ENCODE measurements around the gene SH3GLB2. TPM values are rescaled to one million over a fixed set of nuclear protein-coding genes. Genes with fewer than 3 reads are reported as not detected.
"Not testable (repeated sequence)": the region's sequence is repeated elsewhere in the genome, so short reads cannot be mapped to it uniquely, and the experiment has no call there.

SH3GLB2 gene
- total RNA-seq, 1 donor from 2014 or later, result 57.8 TPM

DNA sequence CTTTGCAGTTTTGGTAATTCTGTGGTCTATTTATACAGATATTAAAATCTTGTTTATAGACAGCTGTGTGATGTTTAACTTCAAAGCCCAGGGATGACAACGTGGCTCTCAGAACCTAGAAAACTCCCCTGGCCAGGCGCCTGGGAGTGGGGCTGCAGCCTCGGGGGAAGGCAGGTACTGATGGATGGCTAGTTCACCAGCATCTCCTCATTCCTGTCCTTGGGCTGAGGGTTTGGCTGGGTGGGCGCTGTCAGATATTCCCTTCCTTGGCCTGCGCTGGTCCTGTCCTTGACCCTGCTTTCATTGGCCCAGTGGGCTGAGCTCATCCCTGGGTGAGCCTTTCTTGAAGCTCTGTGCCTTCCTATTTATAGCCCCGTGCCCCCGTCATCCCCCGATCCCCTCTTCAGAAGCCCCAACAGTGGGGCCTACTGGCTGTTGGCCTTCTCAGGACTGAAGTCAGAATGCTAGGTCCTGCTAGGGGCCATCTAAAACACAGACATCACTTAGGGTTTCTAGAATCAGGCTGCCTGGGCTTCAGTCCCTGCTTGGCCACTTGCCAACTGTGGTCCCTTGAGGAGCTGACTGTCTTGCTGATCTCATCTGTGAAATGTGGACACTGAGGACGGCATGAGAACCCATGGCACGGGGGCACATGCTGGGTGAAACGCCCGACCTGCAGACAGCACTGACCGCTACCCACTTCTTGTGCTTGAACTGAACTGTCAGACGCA, 20.9 kb downstream of the SH3GLB2 start:
- Mint-ChIP-seq H3K9me3 (ENCODE audit: low read depth) (no peaks in the 10 kb centered on the region), H3K27me3 (ENCODE audit: low read depth) (no peaks in the 10 kb centered on the region), H3K4me1 (ENCODE audit: low read depth) (peaks cover 10% of the 10 kb centered on the region), H3K4me3 (ENCODE audit: unreplicated experiment) (no peak overlapping the region), H3K36me3 (ENCODE audit: low read depth) (peaks cover 18% of the 10 kb centered on the region), H3K27ac (ENCODE audit: unreplicated experiment) (peak overlapping the region; percentile 32)
- TF ChIP-seq, protein P1, sequence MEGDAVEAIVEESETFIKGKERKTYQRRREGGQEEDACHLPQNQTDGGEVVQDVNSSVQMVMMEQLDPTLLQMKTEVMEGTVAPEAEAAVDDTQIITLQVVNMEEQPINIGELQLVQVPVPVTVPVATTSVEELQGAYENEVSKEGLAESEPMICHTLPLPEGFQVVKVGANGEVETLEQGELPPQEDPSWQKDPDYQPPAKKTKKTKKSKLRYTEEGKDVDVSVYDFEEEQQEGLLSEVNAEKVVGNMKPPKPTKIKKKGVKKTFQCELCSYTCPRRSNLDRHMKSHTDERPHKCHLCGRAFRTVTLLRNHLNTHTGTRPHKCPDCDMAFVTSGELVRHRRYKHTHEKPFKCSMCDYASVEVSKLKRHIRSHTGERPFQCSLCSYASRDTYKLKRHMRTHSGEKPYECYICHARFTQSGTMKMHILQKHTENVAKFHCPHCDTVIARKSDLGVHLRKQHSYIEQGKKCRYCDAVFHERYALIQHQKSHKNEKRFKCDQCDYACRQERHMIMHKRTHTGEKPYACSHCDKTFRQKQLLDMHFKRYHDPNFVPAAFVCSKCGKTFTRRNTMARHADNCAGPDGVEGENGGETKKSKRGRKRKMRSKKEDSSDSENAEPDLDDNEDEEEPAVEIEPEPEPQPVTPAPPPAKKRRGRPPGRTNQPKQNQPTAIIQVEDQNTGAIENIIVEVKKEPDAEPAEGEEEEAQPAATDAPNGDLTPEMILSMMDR (IDR thresholded peaks at IDR 0.05), result peak; percentile 57
- DNase-seq (ENCODE audit: low spot score), result no peak

DNA sequence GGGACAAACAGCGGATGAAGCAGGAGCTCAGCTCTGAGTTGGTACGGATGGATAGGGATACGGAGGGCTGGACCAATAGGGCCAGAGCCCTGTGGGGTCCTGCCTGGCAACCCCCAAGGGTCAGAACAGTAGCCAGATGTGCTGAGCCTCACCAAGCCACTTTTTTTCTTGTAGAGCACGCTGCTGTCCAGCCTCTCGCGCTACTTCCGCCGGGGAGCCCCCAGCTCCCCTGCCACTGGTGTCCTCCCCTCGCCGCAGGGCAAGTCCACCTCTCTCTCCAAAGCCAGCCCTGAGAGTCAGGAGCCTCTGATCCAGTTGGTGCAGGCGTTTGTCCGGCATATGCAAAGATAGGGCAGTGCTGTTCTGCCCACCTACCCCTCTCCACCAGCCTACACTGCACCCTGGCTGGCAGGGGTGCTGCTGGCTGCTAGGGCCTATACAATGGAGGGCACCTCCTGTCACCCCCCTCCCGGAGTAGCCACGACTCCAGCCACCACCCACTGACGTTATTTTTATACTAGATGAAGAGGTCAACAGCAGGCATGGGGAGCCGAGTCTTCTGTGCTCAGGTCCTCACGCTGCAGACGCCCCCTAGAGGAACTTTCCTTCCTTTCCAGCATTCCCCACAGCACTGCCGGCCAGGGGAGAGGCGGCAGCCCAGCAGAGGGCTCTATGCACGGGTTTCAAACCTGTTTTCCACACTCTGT, 21.6 kb downstream of the SH3GLB2 start:
- DNase-seq (ENCODE audit: low spot score), result no peak
- Mint-ChIP-seq H3K27me3 (ENCODE audit: low read depth) (no peaks in the 10 kb centered on the region), H3K36me3 (ENCODE audit: low read depth) (peaks cover 22% of the 10 kb centered on the region), H3K9me3 (ENCODE audit: low read depth) (no peaks in the 10 kb centered on the region), H3K4me3 (ENCODE audit: unreplicated experiment) (no peak overlapping the region), H3K27ac (ENCODE audit: unreplicated experiment) (peak overlapping the region; percentile 36), H3K4me1 (ENCODE audit: low read depth) (peaks cover 10% of the 10 kb centered on the region)
- TF ChIP-seq, protein P1 (IDR thresholded peaks at IDR 0.05), result peak; percentile 95

DNA sequence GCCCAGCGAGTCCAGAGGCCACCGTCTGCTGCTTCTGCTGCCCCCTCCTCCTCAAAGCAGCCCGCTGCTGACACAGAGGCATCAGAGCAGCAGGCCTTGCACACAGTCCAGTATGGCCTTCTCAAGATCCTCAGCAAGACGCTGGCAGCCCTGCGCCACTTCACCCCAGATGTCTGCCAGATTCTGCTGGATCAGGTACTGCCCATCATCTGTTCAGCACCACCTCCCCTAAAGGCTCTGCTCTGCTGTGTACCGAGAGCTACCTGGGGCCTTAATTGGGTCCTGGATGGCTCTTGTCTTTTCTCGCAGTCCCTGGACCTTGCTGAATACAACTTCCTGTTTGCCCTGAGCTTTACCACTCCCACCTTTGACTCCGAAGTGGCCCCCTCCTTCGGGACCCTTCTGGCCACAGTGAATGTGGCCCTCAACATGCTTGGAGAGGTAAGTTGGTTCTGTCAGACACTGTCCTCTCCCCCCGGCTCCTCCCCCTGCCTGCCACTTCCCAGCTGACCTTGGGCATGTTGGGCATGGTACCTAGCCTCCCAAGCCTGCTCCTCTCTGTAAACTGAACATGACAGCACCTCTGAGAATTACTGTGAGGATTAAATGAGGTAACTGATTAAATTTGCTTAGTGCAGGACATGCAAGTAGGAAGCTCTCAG, 22.7 kb downstream of the SH3GLB2 start:
- TF ChIP-seq, protein P1 (IDR thresholded peaks at IDR 0.05), result no peak
- H3K36me3 Mint-ChIP-seq (ENCODE audit: low read depth), result peaks cover 28% of the 10 kb centered on the region
- H3K9me3 Mint-ChIP-seq (ENCODE audit: low read depth), result no peaks in the 10 kb centered on the region
- no peak overlapping the region for H3K27ac Mint-ChIP-seq (ENCODE audit: unreplicated experiment)
- no peaks in the 10 kb centered on the region for H3K27me3 Mint-ChIP-seq (ENCODE audit: low read depth)
- H3K4me3 Mint-ChIP-seq (ENCODE audit: unreplicated experiment), result no peak overlapping the region
- no peak for DNase-seq (ENCODE audit: low spot score)
- H3K4me1 Mint-ChIP-seq (ENCODE audit: low read depth), result peaks cover 10% of the 10 kb centered on the region

DNA sequence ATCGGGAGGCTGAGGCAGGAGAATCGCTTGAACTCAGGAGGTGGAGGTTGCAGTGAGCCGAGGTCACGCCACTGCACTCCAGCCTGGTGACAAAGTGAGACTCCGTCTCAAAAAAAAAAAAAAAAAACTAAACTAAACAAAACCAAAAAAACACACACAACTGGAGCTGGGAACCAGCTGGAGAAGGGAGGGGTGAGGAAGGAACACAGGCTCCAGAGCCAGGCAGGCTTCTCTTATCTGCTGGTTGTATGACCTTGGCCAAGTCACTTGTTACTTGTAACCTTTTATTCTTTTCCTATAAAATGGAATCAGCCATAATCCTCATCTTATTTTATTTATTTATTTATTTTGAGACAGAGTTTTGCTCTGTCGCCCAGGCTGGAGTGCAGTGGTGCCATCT, 24.0 kb downstream of the SH3GLB2 start:
- not testable (repeated sequence) for H3K9me3 Mint-ChIP-seq (ENCODE audit: low read depth); H3K27ac Mint-ChIP-seq (ENCODE audit: unreplicated experiment); H3K27me3 Mint-ChIP-seq (ENCODE audit: low read depth); H3K4me1 Mint-ChIP-seq (ENCODE audit: low read depth); H3K4me3 Mint-ChIP-seq (ENCODE audit: unreplicated experiment); DNase-seq (ENCODE audit: low spot score)
- peaks cover 31% of the 10 kb centered on the region for H3K36me3 Mint-ChIP-seq (ENCODE audit: low read depth)

DNA sequence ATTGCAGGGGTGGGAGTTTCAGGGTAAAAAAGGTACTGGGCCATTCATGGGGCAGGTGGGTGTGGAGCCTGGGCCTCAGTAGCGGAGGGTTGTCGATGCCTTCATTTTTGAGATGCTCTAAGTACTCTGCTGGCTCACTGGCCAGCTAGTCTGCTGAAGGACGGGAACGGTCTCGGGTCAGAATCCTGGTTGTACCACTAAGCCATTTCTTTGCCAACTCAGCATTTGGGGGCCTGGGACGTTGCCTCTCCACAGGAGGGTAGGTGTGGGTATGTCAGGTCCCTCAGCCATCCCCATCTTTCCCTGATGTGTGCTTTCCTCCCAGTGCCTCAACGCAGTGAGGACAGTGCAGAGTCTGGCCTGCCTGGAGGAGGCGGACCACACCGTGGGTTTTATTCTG, 25.1 kb downstream of the SH3GLB2 start:
- no peak overlapping the region for H3K27ac Mint-ChIP-seq (ENCODE audit: unreplicated experiment)
- H3K4me3 Mint-ChIP-seq (ENCODE audit: unreplicated experiment), result no peak overlapping the region
- DNase-seq (ENCODE audit: low spot score), result peak; percentile 44
- TF ChIP-seq, protein P1 (IDR thresholded peaks at IDR 0.05), result no peak
- peaks cover 10% of the 10 kb centered on the region for H3K4me1 Mint-ChIP-seq (ENCODE audit: low read depth)
- H3K36me3 Mint-ChIP-seq (ENCODE audit: low read depth), result peaks cover 36% of the 10 kb centered on the region
- H3K9me3 Mint-ChIP-seq (ENCODE audit: low read depth), result no peaks in the 10 kb centered on the region
- no peaks in the 10 kb centered on the region for H3K27me3 Mint-ChIP-seq (ENCODE audit: low read depth)

Data from chondrocyte (in vitro differentiated cells).